Activated T-cell treated with anti-CD3 and anti-CD28 coated beads for 4 hours (primary cell): ENCODE data around the gene INHBC.
A peak's percentile ranks its signal among the peaks of the same experiment; 100 is the strongest.
"Not testable (repeated sequence)": the region's sequence is repeated elsewhere in the genome, so short reads cannot be mapped to it uniquely, and the experiment has no call there.

Source experiments
- DNase-seq: peaks from one replicate; pipeline ENCODE4 v3.0.0-alpha.2; 2020

INHBC gene

GRCh38 chr12:57430112-57430930, 4.3 kb upstream of the INHBC start:
- DNase-seq = peak; percentile 37

GRCh38 chr12:57430931-57431566, 3.5 kb upstream of the INHBC start, which contains the start of gene R3HDM2:
Gene R3HDM2 (minus strand): TSS chr12:57431043. CDS start chr12:57310428, 120,615 bp downstream.
- peak; percentile 91 for DNase-seq

GRCh38 chr12:57431654-57432188, 2.9 kb upstream of the INHBC start:
- DNase-seq = no peak

- no peak for DNase-seq
Observed at GRCh38 chr12:57433370-57433769, 1.2 kb upstream of the INHBC start.

- no peak for DNase-seq
Observed at GRCh38 chr12:57435293-57435692, 709 bp downstream of the INHBC start.

- no peak for DNase-seq
Observed at GRCh38 chr12:57438400-57438799, 3.8 kb downstream of the INHBC start.

GRCh38 chr12:57439762-57440266, 5.2 kb downstream of the INHBC start:
- no peak for DNase-seq

GRCh38 chr12:57441393-57441792, 6.8 kb downstream of the INHBC start:
- DNase-seq = not testable (repeated sequence)

GRCh38 chr12:57441846-57442427, 7.4 kb downstream of the INHBC start:
- no peak for DNase-seq

GRCh38 chr12:57444337-57444736, 9.8 kb downstream of the INHBC start:
- not testable (repeated sequence) for DNase-seq

- DNase-seq = no peak
Observed at GRCh38 chr12:57444744-57445143, 10.2 kb downstream of the INHBC start.

- no peak for DNase-seq
Observed at GRCh38 chr12:57446292-57446960, 11.8 kb downstream of the INHBC start.

GRCh38 chr12:57448669-57449068, 14.1 kb downstream of the INHBC start:
- no peak for DNase-seq

- DNase-seq = no peak
Observed at GRCh38 chr12:57449375-57449774, 14.8 kb downstream of the INHBC start.

- no peak for DNase-seq
Observed at GRCh38 chr12:57450057-57450456, 15.5 kb downstream of the INHBC start.

GRCh38 chr12:57451233-57451778, 16.7 kb downstream of the INHBC start:
- DNase-seq = no peak

GRCh38 chr12:57452181-57452936, 17.8 kb downstream of the INHBC start:
- no peak for DNase-seq

- DNase-seq = no peak
Observed at GRCh38 chr12:57452937-57453509, 18.4 kb downstream of the INHBC start.

- no peak for DNase-seq
Observed at GRCh38 chr12:57454213-57454565, 19.6 kb downstream of the INHBC start.

GRCh38 chr12:57454566-57455373, 20.2 kb downstream of the INHBC start, which contains the start of gene INHBE:
Gene INHBE (plus strand): TSS chr12:57455307. CDS start chr12:57455537, 230 bp downstream.
- DNase-seq = no peak
